ENCODE measurements around the gene DYNC1LI1.
A peak's percentile ranks its signal among the peaks of the same experiment; 100 is the strongest.
"Not testable (repeated sequence)": the region's sequence is repeated elsewhere in the genome, so short reads cannot be mapped to it uniquely, and the experiment has no call there.

The DYNC1LI1 gene

DNA sequence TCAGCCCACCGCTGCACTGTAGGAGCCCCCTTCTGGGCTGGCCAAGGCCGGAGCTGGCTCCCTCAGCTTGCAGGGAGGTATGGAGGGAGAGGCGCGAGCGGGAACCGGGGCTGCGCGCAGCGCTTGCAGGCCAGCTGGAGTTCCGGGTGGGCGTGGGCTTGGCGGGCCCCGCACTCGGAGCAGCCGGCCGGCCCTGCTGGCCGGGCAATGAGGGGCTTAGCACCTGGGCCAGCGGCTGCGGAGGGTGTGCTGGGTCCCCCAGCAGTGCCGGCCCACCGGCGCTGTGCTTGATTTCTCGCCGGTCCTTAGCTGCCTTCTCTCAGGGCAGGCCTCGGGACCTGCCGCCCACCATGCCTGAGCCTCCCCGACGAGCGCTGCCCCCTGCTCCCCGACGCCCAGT is 8.0 kb upstream of the DYNC1LI1 start:
- DNase-seq, result not testable (repeated sequence)

DNA sequence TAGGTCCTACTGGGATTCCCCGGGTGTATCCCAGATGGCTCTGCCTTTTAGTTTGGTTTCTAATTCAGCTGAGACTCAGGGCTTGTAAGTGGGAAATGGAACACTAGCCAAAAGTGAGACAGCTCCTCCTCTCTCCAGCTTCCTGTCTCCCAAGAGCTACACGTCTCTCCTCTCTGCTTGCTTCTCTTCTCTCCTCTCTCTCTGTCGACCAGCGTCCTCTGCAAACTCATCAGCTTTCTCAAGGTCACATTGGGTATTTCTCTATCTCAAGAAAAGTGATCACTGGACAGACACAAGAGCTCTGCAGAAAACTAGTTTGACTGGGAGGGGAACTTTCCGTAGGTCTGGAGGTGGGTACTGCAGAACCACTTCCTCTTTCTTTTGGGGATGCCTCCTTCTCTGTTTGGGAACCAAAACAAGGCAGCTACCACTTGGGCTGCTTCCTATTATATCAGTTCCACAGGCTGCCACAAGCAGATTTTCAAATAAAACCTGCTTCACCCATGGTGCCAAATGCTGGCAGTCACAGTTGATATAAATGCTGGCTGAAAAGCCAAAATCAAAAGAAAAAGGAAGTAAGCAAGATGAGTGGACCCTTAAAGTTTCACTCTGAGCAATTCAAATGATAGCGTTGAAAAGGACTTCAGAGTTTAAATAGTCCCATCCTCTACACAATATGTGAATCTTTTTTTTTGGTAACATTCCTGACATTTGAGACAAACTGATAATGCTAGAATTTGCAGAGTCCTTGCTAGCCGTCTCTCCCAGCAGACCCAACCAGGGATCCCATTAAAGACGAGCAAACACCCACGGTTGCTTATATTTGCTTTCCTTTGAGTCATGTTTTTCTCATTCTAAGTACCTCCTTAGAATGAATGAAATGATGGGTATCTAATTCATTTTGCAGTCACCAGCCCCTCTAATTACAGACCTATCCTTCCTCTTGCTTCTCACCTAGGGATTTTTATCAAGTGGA is 7.2 kb upstream of the DYNC1LI1 start:
- DNase-seq, result no peak

DNA sequence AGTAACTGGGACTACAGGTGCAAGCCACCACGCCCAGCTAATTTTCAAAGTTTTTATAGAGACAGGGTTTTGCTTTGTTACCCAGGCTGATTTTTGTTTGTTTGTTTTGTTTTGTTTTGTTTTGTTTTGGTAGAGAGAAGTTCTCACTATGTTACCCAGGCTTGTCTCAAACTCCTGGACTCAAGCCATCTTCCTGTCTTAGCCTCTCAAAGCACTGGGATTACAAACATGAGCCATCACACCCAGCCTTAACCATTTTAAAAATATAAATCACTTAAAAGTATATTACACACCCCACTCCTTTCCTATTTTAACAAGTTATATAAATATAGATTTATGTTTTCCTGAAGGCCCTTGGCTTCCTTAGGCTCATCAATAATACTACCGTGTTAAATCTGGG is 6.5 kb upstream of the DYNC1LI1 start:
- DNase-seq, result no peak

DNA sequence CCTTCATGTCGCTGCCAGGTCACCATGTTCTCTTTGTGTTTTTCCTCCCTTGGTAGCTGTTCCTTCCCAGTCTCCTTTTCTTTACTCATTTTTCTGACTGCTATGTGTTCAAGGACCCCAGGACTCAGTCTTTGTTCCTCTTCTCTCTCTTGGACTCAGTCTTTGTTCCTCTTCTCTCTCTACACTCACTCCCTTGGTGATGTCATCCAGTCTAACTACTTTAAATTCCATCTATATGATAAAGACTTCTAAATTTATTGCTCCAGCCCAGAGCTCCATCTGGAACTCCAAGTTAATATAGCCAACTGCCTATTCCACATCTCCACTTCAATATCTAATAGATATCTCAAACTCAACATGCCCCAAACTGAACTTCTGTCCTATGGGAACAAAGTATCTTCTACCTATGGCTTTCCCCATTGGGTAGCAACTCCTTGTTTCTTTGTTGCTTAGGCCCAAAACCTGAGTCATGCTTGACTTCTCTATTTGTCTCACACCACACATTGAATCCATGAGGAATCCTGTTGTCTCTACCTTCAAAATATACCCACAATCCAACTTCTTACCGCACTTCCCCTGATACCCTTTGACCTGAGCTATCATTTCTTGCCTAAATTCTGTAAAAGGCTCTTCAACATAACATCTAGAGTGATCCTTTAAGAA is 4.9 kb upstream of the DYNC1LI1 start:
- no peak for DNase-seq

DNA sequence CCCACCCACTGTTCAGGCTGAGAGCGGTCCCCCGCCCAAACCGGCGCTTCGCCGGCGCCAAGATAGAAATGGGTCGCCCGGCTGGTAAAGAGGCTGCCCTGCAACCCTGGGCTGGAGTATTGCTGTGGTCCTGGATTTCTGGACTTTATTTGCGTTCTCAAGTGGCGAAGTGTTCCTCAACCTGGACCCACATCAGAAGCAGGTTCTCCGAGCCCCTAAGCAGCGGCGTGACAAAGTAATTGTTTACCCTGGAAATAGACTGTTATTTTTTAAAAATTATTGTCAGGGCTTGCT is 481 bp upstream of the DYNC1LI1 start:
- DNase-seq, result no peak

DNA sequence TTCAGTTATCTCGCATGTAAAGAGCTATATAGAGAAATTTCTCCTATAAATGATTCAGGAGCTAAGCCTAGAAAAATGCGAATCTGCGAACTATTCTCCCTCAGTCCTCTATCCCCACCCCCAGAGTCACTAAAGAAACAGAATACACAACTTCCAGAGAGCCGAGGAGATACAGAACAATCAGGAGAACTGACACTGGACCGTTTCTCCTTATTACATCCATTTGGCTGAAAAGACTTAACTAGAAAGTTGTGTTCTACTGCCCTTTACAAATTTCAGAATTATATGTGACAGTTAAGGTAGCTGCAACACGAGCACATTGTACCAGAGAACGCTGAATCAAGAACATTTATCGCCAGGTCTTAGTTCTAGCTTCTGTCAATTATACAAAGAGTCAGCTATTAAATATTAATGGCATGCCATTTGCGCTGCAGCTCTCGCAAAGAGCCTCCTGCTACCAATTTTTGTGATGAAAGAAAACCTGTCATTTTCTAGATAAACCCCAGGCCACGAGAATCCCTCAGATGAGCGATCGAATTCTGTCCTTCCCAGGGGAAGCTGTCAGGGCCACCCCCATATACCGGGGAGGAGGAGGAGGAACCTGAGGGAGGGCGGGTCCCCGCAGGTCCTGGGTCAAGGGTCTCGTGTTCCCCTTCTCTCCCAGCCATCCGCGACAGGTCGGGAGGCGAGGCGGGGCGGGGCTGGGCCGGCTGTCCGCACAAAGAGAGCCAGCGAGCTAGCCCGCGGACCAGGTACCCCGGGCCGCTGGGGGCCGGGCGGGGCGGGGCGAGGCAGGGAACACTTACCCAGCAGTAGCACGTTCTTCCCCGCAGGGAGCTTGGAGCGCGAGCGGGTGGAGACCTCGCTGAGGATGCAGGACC is 878 bp downstream of the DYNC1LI1 start:
- peak; percentile 20 for DNase-seq

DNA sequence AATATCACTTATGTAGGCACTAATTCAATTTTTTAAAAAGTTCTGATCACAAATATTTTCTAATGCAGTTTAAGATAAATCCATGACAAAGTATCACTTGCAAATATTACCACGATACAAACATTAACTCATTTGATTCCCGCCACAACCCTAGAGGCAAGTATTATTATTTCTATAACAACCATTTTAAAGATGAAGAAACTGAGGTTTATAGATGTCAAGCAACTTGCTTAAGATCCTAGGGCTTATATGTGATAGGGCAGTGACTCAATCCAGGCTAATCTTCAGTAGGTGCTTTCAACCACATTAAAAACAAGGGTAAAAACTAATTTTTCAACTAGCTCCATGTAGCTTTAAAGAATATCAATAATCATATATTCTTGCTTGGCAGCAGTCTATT is 1.7 kb downstream of the DYNC1LI1 start:
- DNase-seq, result no peak

DNA sequence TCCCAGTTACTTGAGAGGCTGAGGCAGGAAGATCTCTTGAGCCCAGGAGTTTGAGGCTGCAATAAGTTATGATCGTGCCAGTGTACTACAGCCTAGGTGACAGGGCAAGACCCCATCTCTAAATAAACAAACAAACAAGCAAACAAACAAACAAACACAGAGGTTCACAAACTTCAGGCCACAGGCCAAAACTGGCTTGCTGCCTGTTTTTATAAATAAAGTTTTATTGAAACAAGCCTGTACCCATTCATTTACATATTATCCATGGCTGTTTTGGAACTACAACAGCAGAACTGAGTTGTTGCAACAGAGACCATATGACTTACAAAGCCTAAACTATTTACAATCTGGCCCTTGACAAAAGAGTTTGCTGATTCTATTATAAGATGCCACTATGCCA is 6.5 kb downstream of the DYNC1LI1 start:
- no peak for DNase-seq

DNA sequence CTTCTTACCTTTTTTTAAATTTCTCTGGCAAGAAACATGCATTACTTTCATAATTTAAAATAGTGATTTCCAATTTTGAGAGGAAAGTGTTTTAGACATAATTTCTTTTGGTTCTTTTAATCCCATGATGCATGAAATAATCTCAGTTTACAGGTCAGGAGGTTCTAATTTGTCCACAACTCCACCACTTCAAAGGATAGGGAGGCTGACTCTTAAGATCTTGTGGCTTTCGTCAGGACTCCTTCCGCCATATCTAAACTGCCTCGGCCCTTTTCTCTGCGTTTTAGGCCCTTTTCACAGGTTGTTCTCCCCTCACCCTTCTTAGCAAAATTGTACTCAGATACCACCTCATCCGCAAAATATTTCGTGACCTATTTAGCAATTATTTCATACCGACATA is 8.0 kb downstream of the DYNC1LI1 start:
- no peak for DNase-seq

DNA sequence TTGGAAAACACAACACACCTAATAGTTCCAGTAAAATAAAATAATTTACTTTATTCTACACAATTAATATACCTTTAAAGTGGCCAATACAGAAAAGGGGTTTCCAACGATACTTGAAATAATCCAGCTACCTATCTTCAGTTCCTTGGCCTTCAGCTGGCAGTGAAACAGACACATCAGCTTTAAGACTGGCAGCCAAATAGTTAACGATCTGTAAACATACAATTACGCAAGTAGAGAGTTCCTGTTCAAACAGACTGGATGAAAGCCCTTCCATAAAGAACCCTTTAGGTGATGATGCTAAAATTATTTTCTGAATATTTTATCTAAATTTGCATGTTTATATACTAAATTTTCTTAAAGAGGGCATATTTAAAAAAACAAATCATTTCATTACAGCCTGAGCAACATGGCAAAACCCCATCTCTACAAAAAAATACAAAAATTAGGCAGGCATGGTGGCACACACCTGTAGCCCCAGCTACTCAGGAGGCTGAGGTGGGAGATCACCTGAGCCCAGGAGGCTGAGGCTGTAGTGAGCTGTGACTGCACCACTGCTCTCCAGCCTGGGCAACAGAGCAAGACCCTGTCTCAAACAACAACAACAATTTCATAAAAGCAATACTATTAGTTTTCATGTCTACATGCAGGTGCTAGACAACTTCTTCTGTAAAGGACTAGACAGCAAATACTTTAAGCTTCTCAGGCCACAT is 12.9 kb downstream of the DYNC1LI1 start:
- DNase-seq, result no peak

DNA sequence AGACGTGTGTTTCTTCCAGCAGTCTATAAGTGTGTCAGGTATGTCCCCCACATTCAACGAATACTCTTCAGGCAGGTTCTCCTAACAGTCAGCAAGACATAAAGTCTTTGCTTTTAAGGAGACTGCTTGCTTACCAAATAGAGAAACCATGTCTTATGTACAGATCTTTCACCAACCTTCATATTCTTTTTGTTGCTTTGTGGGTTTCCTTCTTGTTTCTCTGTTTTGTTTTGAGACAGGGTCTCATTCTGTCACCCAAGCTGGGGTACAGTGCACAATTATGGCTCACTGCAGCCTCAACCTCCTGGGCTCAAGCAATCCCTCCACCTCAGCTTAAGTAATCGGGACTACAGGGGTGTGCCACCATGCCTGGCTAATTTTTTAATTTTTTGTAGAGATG is 14.3 kb downstream of the DYNC1LI1 start:
- DNase-seq, result no peak

DNA sequence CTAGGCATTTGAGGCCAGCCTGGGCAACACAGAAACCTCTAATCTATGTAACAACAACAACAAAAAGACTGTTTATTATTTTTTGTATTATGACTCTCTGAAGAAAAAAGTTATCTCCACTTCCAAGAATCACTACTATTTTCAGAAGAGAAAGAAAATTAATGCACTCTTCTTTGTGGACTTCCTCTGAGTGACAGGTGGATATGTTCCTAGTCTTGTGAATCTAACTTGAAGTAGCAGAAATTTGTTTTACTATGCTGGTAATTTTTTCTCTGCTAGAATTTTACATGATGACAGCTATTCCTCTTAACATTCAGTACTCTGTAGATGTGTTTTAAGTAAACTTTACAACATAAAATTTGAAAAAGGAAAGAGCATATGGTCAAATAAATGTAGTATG is 16.7 kb downstream of the DYNC1LI1 start:
- DNase-seq, result no peak

DNA sequence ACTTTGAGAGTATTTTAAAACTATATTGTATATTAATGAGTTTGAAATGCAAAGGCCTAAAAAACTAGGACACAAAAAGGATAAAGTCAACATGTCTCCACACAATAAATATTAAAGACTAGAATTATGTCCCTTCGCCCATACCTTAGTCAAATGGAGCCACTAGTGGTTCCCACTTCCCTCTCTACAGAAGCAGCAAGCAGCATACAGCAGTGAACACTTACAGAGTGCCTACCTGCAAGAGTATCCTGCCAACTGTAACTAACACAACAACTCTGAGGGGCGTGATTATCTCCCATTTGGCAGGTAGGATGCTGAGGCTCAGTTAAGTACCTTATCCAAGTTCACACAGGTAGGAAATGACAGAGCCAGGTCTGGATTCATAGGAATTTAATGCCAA is 17.2 kb downstream of the DYNC1LI1 start:
- no peak for DNase-seq

DNA sequence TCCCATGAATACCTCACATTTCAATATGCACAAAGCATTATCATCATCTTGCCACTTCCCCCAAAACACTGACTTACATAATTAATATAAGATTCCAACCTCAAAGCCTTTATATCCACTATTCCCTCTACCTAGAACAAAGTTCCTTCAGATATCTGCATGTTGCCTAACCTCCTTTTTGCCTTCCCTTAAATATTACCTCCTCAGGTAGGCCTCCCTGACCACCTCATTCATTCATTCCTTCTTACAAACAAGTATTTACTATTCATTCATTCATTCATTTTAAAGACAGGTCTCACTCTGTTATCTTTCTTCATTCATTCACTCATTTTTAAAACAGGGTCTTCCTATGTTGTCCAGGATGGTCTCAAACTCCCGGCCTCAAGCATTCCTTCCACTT is 18.6 kb downstream of the DYNC1LI1 start:
- DNase-seq, result no peak

DNA sequence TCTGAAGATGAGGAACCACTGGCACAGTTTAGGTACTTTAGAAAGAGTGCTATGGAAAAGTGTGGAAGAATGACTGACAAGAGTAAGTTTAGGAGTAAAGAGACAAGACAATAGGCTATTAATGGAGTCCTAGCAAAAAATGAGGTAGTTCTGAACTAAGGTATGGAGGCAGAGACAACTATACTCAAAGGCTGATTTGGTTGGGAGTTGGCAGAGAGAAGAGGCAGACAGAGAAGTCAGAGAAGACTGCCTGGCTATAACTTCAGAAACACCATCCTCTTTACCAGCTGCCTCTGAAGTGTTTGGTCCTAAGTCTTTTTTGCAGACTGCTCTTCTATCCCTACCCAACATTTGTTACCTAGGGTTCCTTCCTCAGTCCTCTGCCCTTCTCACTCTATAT is 19.2 kb downstream of the DYNC1LI1 start:
- no peak for DNase-seq

DNA sequence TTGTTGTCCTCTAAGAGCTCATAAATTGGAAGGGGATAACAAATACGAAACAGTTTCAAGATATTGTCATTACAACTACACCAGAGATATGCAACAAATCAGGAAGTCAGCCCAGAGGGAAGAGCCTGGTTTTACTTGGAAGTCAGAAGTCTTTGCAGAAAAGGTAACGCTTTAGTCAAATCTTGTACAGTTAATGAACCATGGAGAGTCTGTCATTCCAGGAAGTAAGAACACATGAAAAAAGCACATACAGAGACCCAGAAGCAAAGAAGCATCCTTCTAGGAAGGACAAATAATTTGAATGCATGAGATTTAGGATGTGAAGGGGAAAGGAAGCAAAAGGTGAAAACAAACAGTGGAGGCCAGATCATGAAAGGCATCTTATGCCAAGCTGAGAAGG is 19.6 kb downstream of the DYNC1LI1 start:
- DNase-seq, result no peak

DNA sequence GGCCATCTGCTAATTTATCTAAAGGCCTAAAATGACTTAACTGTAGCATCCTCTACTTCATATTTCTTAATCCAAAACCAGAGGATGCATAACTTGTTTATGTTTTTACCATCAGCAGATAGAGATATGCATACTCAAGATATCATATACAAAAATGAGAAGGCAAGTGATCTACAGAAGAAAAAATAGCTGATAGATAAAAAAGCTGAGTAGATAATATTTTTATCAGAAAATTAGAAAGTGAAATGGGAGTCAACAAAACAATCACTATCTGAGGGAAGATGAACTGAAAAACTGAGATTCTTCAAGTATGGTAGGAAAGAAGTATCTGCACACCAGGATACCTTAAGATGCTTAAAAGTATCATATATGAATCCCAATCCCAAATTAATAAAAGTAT is 25.4 kb downstream of the DYNC1LI1 start:
- DNase-seq, result no peak

DNA sequence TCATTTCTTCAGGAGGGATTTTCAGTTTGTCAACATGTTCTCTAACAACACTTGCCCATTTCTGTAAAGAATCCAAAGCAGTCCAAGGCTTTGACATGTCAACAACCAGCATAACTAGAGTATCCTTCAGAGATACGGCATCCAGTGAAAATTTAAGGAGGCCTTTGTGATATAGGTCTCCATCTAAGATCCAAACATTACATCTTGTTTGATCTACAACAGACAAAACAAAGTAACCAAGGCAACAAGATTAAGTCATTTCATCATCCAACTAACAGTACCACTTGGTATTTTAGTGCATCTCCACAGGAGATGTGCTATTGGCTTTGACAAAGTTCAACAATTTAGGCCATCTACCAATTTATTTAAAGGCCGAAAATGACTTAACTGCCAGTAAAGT is 25.8 kb downstream of the DYNC1LI1 start:
- DNase-seq, result no peak

DNA sequence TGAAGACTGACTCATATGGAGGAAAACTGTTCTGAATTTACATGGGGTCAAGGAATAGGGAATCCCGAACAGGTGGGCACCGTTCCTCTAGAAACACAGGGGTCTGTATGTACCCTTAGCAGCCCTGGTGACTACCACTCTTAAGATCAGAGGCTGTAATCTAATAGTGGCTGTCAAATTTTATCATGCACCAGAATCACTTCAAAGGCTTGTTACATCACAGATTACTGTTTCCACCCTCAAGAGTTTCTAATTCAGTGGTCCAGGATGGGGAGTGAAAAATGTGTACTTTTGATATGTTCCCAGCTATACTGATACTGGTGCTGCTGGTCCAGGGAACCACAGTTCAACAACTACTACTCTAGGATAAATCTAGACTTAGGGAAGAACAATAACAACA is 27.9 kb downstream of the DYNC1LI1 start:
- DNase-seq, result no peak

DNA sequence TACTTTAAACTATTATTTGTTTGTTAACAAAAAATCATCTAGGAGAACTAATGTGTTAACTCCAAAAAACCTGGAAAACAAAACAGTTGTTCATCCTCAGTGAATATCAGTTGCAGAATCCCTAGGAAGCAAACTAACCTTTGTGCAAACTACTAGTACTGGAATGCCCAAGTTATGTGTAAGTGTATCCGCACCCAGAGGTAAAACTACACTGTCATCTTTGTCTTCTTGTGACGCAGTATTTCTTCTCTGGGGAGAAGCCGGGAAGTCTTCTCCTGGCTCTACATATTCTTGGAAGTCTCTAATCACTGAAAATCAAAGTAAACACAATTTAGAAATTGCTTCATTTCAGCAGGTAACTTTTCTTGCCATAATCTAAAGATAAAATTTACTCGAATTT is 29.8 kb downstream of the DYNC1LI1 start:
- DNase-seq, result no peak

DNA sequence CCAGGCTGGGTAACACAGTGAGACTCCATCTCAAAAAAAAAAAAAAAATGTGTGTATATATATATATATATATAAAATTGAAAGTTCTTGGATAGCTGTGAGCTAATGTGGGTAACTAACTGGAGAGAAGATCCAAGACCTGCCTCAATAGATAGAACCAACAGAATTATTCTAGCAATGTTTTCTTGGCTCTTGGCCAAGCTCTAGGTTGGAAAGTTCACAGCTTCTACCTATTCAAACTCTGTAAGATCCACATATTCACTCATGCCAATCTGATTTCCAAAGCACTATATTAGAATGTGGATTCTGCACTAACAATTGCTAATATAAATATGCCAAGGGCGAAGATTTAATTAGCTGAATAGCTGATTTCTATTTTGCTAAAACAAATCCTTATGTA is 38.2 kb downstream of the DYNC1LI1 start:
- no peak for DNase-seq

DNA sequence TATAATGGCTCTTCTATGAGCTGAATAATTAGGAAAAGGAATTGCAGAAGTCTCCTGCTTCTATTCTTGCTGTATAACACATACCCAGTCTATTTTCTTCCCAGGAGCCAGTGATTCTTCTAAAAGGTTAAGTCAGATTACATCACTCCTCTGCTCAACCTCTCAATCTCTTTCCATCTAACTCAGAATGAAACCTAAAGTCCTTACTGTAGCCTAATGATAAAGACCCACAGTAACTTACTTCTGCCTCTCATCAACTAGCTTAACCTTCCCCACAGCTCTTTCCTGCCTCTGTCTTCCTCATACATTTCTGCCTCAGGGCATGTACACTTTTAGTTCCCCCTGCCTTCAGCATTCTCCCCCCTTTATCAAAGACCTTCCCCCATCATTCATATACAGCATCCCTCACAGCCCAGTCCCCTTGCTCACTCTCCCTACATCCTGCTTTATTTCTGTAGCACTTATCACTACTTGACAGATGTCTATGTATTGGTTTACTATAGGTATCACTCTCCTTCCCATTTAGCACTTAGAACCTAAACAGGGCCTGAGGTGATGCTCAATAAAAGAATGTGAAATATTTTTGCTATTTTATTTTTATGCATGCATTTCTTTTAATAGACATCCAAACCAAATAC is 39.5 kb downstream of the DYNC1LI1 start:
- DNase-seq, result no peak

DNA sequence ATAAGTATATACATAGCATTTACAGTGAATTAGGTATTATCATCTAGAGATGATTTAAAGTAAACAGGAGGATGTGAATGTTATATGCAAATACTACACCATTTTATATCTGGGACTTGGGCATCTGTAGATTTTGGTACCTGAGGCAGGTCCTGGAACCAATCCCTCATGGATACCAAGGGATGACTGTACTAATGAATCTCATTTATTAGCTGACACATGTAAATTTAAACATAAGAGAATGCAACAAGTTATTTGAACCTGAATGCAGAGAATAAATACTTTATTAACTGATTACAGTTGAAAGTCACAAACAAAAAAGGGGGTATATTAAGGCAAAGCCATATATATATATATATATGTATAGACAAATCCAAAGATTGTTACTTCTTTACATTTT is 44.9 kb downstream of the DYNC1LI1 start:
- no peak for DNase-seq
